HCT116 (cell line): Measurements from ENCODE around the gene AARSD1. TPM values are rescaled to one million over a fixed set of nuclear protein-coding genes. Genes with fewer than 3 reads are reported as not detected.

Experiments
- ATAC-seq: fragments of 200-7000 bp; cut with Tn5 transposase; 2 replicates; pipeline ENCODE4 v1.9.1; 2020; ENCODE audit warnings: mild to moderate bottlenecking, moderate library complexity
- BruUV-seq: library from RNA; stranded (reverse); fragments of 400-500 nt; replicated peaks from 2 replicates; lab custom pipeline; 2021; lab: Mats Ljungman, UMichigan
- CTCF ChIA-PET: fragments of 300-600 bp; sonication (Branson Sonifier 250); formaldehyde crosslinking; loops from one replicate; lab custom pipeline; 2021; ENCODE audit warnings: antibody characterized with exemption; lab: Charles Lee
- POLR2A ChIA-PET: fragments of 300-600, 350-600 bp; sonication (Branson Sonifier 250); formaldehyde crosslinking; loops from one replicate; lab custom pipeline; 2021; ENCODE audit warnings: antibody characterized with exemption; lab: Charles Lee
- RAD21 ChIA-PET, 2 experiments: fragments of 300-600 bp; sonication (Branson Sonifier 250); formaldehyde crosslinking; loops; one replicate each; lab custom pipeline; 2023; ENCODE audit warnings: low total read pairs in 2 of 2; ENCODE audit not compliant: uncharacterized antibody in 2 of 2, unreplicated experiment in 2 of 2, low non-redundant PET in 1 of 2; lab: Charles Lee
- DNase-seq: peaks from one replicate; pipeline ENCODE4 v3.0.0-alpha.2; 2010; ENCODE audit warnings: low read depth, low spot score
- H2AFZ ChIP-seq: fragments of 200-600 bp; shearing (Covaris generic), sonication (generic); 2 replicates; pipeline ENCODE4 v1.6.1; 2017; ENCODE audit warnings: low read depth, mixed run types, mixed read lengths, antibody characterized with exemption, low read length; ENCODE audit not compliant: poor library complexity, severe bottlenecking
- H3K27ac ChIP-seq: 2 replicates; pipeline ENCODE4 v1.5.1; 2012; ENCODE audit warnings: low read depth, low read length
- H3K27me3 ChIP-seq: fragments of 200-600 bp; sonication (generic); 2 replicates; pipeline ENCODE4 v1.6.1; 2016; ENCODE audit warnings: mixed run types, low read length, mixed read lengths; ENCODE audit not compliant: insufficient read depth
- H3K36me3 ChIP-seq, 2 experiments: fragments of 200-500 bp in 1 of 2; fragments of 200-600 bp in 1 of 2; sonication (Bioruptor generic) in 1 of 2; sonication (generic) in 1 of 2; 2 replicates each; pipeline versions ENCODE4 v1.5.1 to v1.6.1; 2014 to 2016; ENCODE audit warnings: low read length in 2 of 2, inconsistent platforms in 1 of 2, mixed read lengths in 1 of 2, mixed run types in 1 of 2; ENCODE audit not compliant: insufficient read depth in 2 of 2, control insufficient read depth in 1 of 2
- H3K4me1 ChIP-seq, 2 experiments: fragments of 200-600 bp in 1 of 2; sonication (generic) in 1 of 2; 2 replicates each; pipeline versions ENCODE4 v1.5.1 to v1.6.1; 2012 to 2017; ENCODE audit warnings: low read length in 2 of 2, inconsistent platforms in 1 of 2, mild to moderate bottlenecking in 1 of 2, mixed read lengths in 1 of 2, mixed run types in 1 of 2, moderate library complexity in 1 of 2; ENCODE audit not compliant: insufficient read depth in 2 of 2, control insufficient read depth in 1 of 2
- H3K4me2 ChIP-seq: fragments of 200-600 bp; sonication (generic); 2 replicates; pipeline ENCODE4 v1.6.1; 2017; ENCODE audit warnings: mixed run types, low read length, mixed read lengths
- H3K4me3 ChIP-seq, 2 experiments: fragments of 200-600 bp in 1 of 2; sonication (generic) in 1 of 2; replicated peaks in 1 of 2; 2 replicates each; pipeline ENCODE4 v1.5.1; 2011 to 2016; ENCODE audit warnings: low read length in 2 of 2, control low read depth in 1 of 2, low read depth in 1 of 2, mild to moderate bottlenecking in 1 of 2, mixed read lengths in 1 of 2, mixed run types in 1 of 2
- H3K79me2 ChIP-seq: fragments of 200-600 bp; sonication (generic); 2 replicates; pipeline ENCODE4 v1.6.1; 2017; ENCODE audit warnings: mild to moderate bottlenecking, mixed run types, low read length, moderate library complexity, mixed read lengths; ENCODE audit not compliant: insufficient read depth
- H3K9ac ChIP-seq: fragments of 200-600 bp; sonication (generic); 2 replicates; pipeline ENCODE4 v1.6.1; 2016; ENCODE audit warnings: low read length, mixed read lengths
- H3K9me2 ChIP-seq: fragments of 200-600 bp; sonication (generic), shearing (Covaris generic); 2 replicates; pipeline ENCODE4 v1.6.1; 2017; ENCODE audit warnings: mixed run types, mild to moderate bottlenecking, moderate library complexity; ENCODE audit not compliant: insufficient read depth
- H3K9me3 ChIP-seq, 2 experiments: fragments of 200-500 bp in 1 of 2; fragments of 200-600 bp in 1 of 2; sonication (Bioruptor generic) in 1 of 2; sonication (generic) in 1 of 2; 2 replicates each; pipeline ENCODE4 v1.6.1; 2014 to 2017; ENCODE audit warnings: low read length in 2 of 2, mixed read lengths in 2 of 2, inconsistent platforms in 1 of 2, low read depth in 1 of 2, mild to moderate bottlenecking in 1 of 2, mixed run types in 1 of 2, moderate library complexity in 1 of 2; ENCODE audit not compliant: control insufficient read depth in 1 of 2, insufficient read depth in 1 of 2
- H4K20me1 ChIP-seq: fragments of 200-600 bp; sonication (generic), shearing (Covaris generic); 2 replicates; pipeline ENCODE4 v1.6.1; 2017; ENCODE audit warnings: mixed run types, mild to moderate bottlenecking, moderate library complexity; ENCODE audit not compliant: insufficient read depth
- CEBPB ChIP-seq: IDR thresholded peaks from 2 replicates; pipeline ENCODE4 v1.6.1; 2012; ENCODE audit warnings: low read depth
- EGR1 ChIP-seq: IDR thresholded peaks from 2 replicates; pipeline ENCODE4 v1.6.1; 2012; ENCODE audit warnings: low read depth
- EZH2 ChIP-seq: fragments of 200-600 bp; sonication (generic); IDR thresholded peaks from 2 replicates; pipeline ENCODE4 v1.6.1; 2017; ENCODE audit warnings: antibody characterized with exemption, mixed run types
- FOSL1 ChIP-seq: IDR thresholded peaks from 2 replicates; pipeline ENCODE4 v1.6.1; 2012; ENCODE audit warnings: low read depth
- POLR2A ChIP-seq: IDR thresholded peaks from 2 replicates; pipeline ENCODE4 v1.7.0; 2011; ENCODE audit warnings: borderline replicate concordance; ENCODE audit not compliant: insufficient read depth, insufficient read length; ENCODE audit errors: extremely low read depth
- SRF ChIP-seq: IDR thresholded peaks from 2 replicates; pipeline ENCODE4 v1.6.1; 2012; ENCODE audit warnings: low read depth
- ZFX ChIP-seq: fragments of 450-650 bp; IDR thresholded peaks from 2 replicates; pipeline ENCODE4 v1.6.1; 2017
- ZNF274 ChIP-seq: fragments of 200-500 bp; sonication (Bioruptor generic); IDR thresholded peaks from 2 replicates; pipeline ENCODE4 v1.6.1; 2014; ENCODE audit warnings: mild to moderate bottlenecking, low read depth, low read length, inconsistent platforms
- intact Hi-C: fragments of 100-400 bp; cut with micrococcal nuclease; formaldehyde crosslinking; loops from 2 replicates; pipeline ENCODE4 v1.10.0; 2022
- total RNA-seq: library from RNA; stranded (reverse); gene quantifications from one replicate; pipeline ENCODE4 v1.2.1, GENCODE V29; 2021; ENCODE audit not compliant: unreplicated experiment
- TF ChIP-seq, protein P1 (sequence below): IDR thresholded peaks from 2 replicates; pipeline ENCODE4 v1.6.1; 2012; ENCODE audit warnings: low read depth

Gene AARSD1
- total RNA-seq, 1 experiment from 2014 or later, result 65.9 TPM

- peaks cover 43 to 44% of the 10 kb centered on the region in 2 experiments; a peak in 3 of 4 replicates for H3K36me3 ChIP-seq
- ChIA-PET RAD21 (no interaction called here), CTCF (no interaction called here), POLR2A (no interaction called here)
- H3K79me2 ChIP-seq, result peaks cover 13% of the 10 kb centered on the region
- no peak overlapping the region for H2AFZ ChIP-seq
- H3K9ac ChIP-seq, result no peak overlapping the region
- no peaks in the 10 kb centered on the region for H4K20me1 ChIP-seq
- H3K4me1 ChIP-seq, result peaks cover 0 to 15% of the 10 kb centered on the region in 2 experiments; a peak in 2 of 4 replicates
- no peaks in the 10 kb centered on the region for H3K9me2 ChIP-seq
- BruUV-seq, result no TSS peak
- DNase-seq, result no peak
- ATAC-seq, result no peak
- H3K4me3 ChIP-seq, result no peak overlapping the region
- H3K4me2 ChIP-seq, result no peak overlapping the region
- H3K27ac ChIP-seq, result no peak overlapping the region
- TF ChIP-seq EGR1 (no peak), ZNF274 (no peak), EZH2 (no peak), POLR2A (no peak), FOSL1 (no peak), ZFX (no peak), SRF (no peak), CEBPB (no peak)
- TF ChIP-seq, protein P1, sequence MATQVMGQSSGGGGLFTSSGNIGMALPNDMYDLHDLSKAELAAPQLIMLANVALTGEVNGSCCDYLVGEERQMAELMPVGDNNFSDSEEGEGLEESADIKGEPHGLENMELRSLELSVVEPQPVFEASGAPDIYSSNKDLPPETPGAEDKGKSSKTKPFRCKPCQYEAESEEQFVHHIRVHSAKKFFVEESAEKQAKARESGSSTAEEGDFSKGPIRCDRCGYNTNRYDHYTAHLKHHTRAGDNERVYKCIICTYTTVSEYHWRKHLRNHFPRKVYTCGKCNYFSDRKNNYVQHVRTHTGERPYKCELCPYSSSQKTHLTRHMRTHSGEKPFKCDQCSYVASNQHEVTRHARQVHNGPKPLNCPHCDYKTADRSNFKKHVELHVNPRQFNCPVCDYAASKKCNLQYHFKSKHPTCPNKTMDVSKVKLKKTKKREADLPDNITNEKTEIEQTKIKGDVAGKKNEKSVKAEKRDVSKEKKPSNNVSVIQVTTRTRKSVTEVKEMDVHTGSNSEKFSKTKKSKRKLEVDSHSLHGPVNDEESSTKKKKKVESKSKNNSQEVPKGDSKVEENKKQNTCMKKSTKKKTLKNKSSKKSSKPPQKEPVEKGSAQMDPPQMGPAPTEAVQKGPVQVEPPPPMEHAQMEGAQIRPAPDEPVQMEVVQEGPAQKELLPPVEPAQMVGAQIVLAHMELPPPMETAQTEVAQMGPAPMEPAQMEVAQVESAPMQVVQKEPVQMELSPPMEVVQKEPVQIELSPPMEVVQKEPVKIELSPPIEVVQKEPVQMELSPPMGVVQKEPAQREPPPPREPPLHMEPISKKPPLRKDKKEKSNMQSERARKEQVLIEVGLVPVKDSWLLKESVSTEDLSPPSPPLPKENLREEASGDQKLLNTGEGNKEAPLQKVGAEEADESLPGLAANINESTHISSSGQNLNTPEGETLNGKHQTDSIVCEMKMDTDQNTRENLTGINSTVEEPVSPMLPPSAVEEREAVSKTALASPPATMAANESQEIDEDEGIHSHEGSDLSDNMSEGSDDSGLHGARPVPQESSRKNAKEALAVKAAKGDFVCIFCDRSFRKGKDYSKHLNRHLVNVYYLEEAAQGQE, result no peak
- intact Hi-C loops, result no loop called here
- H3K9me3 ChIP-seq, result no peaks in the 10 kb centered on the region
- no peaks in the 10 kb centered on the region for H3K27me3 ChIP-seq
These were observed 25.7 kb upstream of the AARSD1 start for GRCh38 chr17:42989726-42990652.
